OCI-LY1 (cell line): Measurements from ENCODE around the gene TMEM176B.

Experiments used
- H2AFZ ChIP-seq: fragments of 200-600 bp; sonication (generic), shearing (Covaris generic); 2 replicates; pipeline ENCODE4 v1.6.0; 2014; ENCODE audit warnings: antibody characterized with exemption, mild to moderate bottlenecking, low read length
- H3F3A ChIP-seq: fragments of 200-600 bp; sonication (generic), shearing (Covaris generic); 2 replicates; pipeline ENCODE4 v1.6.0; 2014; ENCODE audit warnings: mild to moderate bottlenecking, antibody characterized with exemption, low read length, moderate library complexity; ENCODE audit not compliant: insufficient read depth
- H3K27ac ChIP-seq: fragments of 200-600 bp; sonication (generic); 2 replicates; pipeline ENCODE4 v1.5.1; 2014; ENCODE audit warnings: low read length, mixed run types, mild to moderate bottlenecking, low read depth; ENCODE audit not compliant: poor library complexity, severe bottlenecking
- H3K27me3 ChIP-seq: fragments of 200-600 bp; sonication (generic); 2 replicates; pipeline ENCODE4 v1.6.0; 2014; ENCODE audit warnings: antibody characterized with exemption, mild to moderate bottlenecking, low read length, moderate library complexity; ENCODE audit not compliant: insufficient read depth
- H3K36me3 ChIP-seq: fragments of 200-600 bp; sonication (generic); 2 replicates; pipeline ENCODE4 v1.6.1; 2014; ENCODE audit warnings: mild to moderate bottlenecking, antibody characterized with exemption, low read length, moderate library complexity, mixed read lengths; ENCODE audit not compliant: insufficient read depth
- H3K4me1 ChIP-seq: fragments of 200-600 bp; sonication (generic); 2 replicates; pipeline ENCODE4 v1.5.1; 2014; ENCODE audit warnings: mild to moderate bottlenecking, low read length, moderate library complexity; ENCODE audit not compliant: insufficient read depth, severe bottlenecking
- H3K4me2 ChIP-seq: fragments of 200-600 bp; sonication (generic), shearing (Covaris generic); 2 replicates; pipeline ENCODE4 v1.6.1; 2014; ENCODE audit warnings: low read length
- H3K4me3 ChIP-seq: fragments of 200-600 bp; sonication (generic); 2 replicates; pipeline ENCODE4 v1.5.1; 2014; ENCODE audit warnings: low read length, low read depth, mild to moderate bottlenecking, mixed read lengths; ENCODE audit not compliant: poor library complexity, severe bottlenecking
- H3K79me2 ChIP-seq: fragments of 200-600 bp; shearing (Covaris generic); 2 replicates; pipeline ENCODE4 v1.6.1; 2016; ENCODE audit warnings: mixed run types, low read length, mixed read lengths; ENCODE audit not compliant: insufficient read depth
- H3K9ac ChIP-seq: fragments of 200-600 bp; sonication (generic), shearing (Covaris generic); 2 replicates; pipeline ENCODE4 v1.6.1; 2014; ENCODE audit warnings: mild to moderate bottlenecking, low read length, mixed read lengths
- H3K9me2 ChIP-seq: fragments of 200-600 bp; sonication (generic), shearing (Covaris generic); 2 replicates; pipeline ENCODE4 v1.6.1; 2014; ENCODE audit warnings: low read depth, mild to moderate bottlenecking, low read length, mixed read lengths
- H3K9me3 ChIP-seq: fragments of 200-600 bp; shearing (Covaris generic); 2 replicates; pipeline ENCODE4 v1.6.1; 2014; ENCODE audit warnings: low read length, mixed read lengths
- H4K20me1 ChIP-seq: fragments of 200-600 bp; sonication (generic), shearing (Covaris generic); 2 replicates; pipeline ENCODE4 v1.6.0; 2016; ENCODE audit warnings: mild to moderate bottlenecking, low read length; ENCODE audit not compliant: insufficient read depth
- EZH2 ChIP-seq: fragments of 200-600 bp; sonication (generic), shearing (Covaris generic); IDR thresholded peaks from 2 replicates; pipeline ENCODE4 v1.8.0; 2017; ENCODE audit warnings: borderline replicate concordance, mixed run types, mild to moderate bottlenecking, antibody characterized with exemption, low read length, moderate library complexity, mixed read lengths
- TF ChIP-seq, protein P1 (sequence below): fragments of 200-600 bp; sonication (generic), shearing (Covaris generic); IDR thresholded peaks from 2 replicates; pipeline ENCODE4 v1.5.1; 2017; ENCODE audit warnings: mild to moderate bottlenecking, antibody characterized with exemption, low read length, moderate library complexity, mixed read lengths

Gene TMEM176B

GRCh38 chr7:150791304-150791703 is 8.9 kb downstream of the TMEM176B start:
- H3K9ac ChIP-seq: no peak overlapping the region
- H3F3A ChIP-seq: no peaks in the 10 kb centered on the region
- no peaks in the 10 kb centered on the region for H3K9me2 ChIP-seq
- no peaks in the 10 kb centered on the region for H3K79me2 ChIP-seq
- TF ChIP-seq EZH2: no peak
- TF ChIP-seq, protein P1, sequence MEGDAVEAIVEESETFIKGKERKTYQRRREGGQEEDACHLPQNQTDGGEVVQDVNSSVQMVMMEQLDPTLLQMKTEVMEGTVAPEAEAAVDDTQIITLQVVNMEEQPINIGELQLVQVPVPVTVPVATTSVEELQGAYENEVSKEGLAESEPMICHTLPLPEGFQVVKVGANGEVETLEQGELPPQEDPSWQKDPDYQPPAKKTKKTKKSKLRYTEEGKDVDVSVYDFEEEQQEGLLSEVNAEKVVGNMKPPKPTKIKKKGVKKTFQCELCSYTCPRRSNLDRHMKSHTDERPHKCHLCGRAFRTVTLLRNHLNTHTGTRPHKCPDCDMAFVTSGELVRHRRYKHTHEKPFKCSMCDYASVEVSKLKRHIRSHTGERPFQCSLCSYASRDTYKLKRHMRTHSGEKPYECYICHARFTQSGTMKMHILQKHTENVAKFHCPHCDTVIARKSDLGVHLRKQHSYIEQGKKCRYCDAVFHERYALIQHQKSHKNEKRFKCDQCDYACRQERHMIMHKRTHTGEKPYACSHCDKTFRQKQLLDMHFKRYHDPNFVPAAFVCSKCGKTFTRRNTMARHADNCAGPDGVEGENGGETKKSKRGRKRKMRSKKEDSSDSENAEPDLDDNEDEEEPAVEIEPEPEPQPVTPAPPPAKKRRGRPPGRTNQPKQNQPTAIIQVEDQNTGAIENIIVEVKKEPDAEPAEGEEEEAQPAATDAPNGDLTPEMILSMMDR: no peak
- no peaks in the 10 kb centered on the region for H3K4me1 ChIP-seq
- H2AFZ ChIP-seq: no peak overlapping the region
- H4K20me1 ChIP-seq: no peaks in the 10 kb centered on the region
- H3K4me3 ChIP-seq: no peak overlapping the region
- no peaks in the 10 kb centered on the region; the same call in 1 of the 2 replicates for H3K27me3 ChIP-seq
- H3K36me3 ChIP-seq: no peaks in the 10 kb centered on the region
- H3K4me2 ChIP-seq: no peak overlapping the region
- no peaks in the 10 kb centered on the region for H3K9me3 ChIP-seq
- no peak overlapping the region for H3K27ac ChIP-seq

DNA sequence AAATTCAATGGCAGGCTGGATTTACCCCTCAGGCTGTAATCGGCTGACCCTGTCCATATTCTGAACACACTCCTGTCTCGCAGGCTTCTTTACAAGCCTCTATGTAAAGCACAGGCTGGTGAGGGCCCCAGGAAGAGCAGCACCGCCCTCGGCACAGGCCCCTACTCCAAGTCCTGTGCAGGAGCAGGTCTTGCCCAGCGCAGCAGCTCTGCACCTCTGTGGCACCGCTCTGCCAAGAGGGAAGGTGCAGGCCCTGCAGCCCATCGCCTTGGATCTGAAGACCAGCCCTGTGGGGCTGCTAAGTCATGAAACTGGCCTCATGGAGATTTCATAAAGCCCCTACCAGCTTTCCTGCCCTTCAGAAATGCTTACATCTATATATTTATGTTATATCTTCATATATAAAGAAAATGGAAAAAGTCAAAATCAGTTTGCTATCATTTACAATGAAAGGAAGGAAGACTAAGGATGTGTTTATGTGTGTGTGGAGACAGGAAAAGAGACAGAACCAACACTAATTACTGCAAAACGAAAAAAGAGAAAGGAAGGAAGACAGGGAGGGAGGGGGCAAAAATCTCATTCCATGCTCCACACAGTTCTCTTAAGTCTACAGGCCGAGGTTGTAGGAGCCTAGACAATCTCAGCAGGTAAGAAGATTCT is 9.6 kb downstream of the TMEM176B start:
- no peaks in the 10 kb centered on the region for H3K4me1 ChIP-seq
- no peaks in the 10 kb centered on the region for H3K9me2 ChIP-seq
- H3K79me2 ChIP-seq: no peaks in the 10 kb centered on the region
- no peaks in the 10 kb centered on the region for H3K9me3 ChIP-seq
- no peaks in the 10 kb centered on the region for H3K36me3 ChIP-seq
- H3K27me3 ChIP-seq: no peaks in the 10 kb centered on the region; the same call in 1 of the 2 replicates
- TF ChIP-seq, protein P1: no peak
- no peak for TF ChIP-seq EZH2
- no peaks in the 10 kb centered on the region for H4K20me1 ChIP-seq
- no peak overlapping the region for H3K27ac ChIP-seq
- no peak overlapping the region for H3K9ac ChIP-seq
- H3K4me3 ChIP-seq: no peak overlapping the region
- H3K4me2 ChIP-seq: no peak overlapping the region
- no peaks in the 10 kb centered on the region for H3F3A ChIP-seq
- no peak overlapping the region for H2AFZ ChIP-seq

DNA sequence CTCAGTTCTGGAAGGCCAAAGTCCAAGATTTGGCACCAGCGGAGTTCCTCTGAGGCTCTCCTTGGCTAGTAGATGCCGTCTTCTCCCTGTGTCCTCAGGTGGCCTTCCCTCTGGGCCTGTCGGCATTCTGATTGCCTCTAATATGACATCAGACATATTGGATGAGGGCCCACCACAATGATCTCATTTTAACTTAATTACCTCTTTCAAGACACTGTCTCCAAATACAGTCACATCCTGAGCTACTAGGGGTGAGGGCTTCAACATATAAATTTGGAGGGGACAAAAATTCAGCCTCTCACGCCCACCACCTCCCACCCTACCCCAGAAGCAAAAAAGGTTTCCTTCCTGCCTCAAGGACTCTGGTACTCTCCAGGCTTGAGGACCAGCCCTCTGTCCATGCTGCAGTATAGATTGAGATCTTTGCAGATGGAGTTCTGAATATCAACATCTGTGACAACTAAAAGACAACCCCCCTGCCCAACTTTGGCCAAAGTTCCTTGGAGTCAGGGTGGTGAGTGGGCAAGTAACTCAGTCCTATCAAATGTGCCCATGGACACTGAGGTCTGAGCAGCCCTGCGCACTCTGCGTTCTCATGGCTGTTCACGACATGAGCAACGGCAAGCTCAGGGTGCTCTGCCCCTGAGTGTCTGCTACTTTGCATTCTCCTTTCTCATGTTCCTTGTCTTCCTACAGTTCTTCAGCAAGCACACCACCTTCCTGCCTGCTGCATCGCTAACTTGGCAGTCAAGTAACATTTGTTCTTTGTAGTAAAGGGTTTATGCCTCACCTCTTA is 11.5 kb downstream of the TMEM176B start:
- H3K4me2 ChIP-seq: no peak overlapping the region
- no peak overlapping the region for H3K9ac ChIP-seq
- H3K27ac ChIP-seq: no peak overlapping the region
- H3K9me2 ChIP-seq: no peaks in the 10 kb centered on the region
- no peak overlapping the region for H3K4me3 ChIP-seq
- no peaks in the 10 kb centered on the region for H3K4me1 ChIP-seq
- H4K20me1 ChIP-seq: no peaks in the 10 kb centered on the region
- no peaks in the 10 kb centered on the region; the same call in 1 of the 2 replicates for H3K27me3 ChIP-seq
- no peaks in the 10 kb centered on the region for H3K9me3 ChIP-seq
- H3K36me3 ChIP-seq: no peaks in the 10 kb centered on the region
- TF ChIP-seq, protein P1: no peak
- no peak for TF ChIP-seq EZH2
- H3K79me2 ChIP-seq: no peaks in the 10 kb centered on the region
- H3F3A ChIP-seq: no peaks in the 10 kb centered on the region
- H2AFZ ChIP-seq: no peak overlapping the region
